Measurements from ENCODE around the gene ZBTB32. TPM values are rescaled to one million over a fixed set of nuclear protein-coding genes. Genes with fewer than 3 reads are reported as not detected.

ZBTB32 gene
- total and polyA plus RNA-seq, 11 donors: 0.24 TPM; not detected in 10

DNA sequence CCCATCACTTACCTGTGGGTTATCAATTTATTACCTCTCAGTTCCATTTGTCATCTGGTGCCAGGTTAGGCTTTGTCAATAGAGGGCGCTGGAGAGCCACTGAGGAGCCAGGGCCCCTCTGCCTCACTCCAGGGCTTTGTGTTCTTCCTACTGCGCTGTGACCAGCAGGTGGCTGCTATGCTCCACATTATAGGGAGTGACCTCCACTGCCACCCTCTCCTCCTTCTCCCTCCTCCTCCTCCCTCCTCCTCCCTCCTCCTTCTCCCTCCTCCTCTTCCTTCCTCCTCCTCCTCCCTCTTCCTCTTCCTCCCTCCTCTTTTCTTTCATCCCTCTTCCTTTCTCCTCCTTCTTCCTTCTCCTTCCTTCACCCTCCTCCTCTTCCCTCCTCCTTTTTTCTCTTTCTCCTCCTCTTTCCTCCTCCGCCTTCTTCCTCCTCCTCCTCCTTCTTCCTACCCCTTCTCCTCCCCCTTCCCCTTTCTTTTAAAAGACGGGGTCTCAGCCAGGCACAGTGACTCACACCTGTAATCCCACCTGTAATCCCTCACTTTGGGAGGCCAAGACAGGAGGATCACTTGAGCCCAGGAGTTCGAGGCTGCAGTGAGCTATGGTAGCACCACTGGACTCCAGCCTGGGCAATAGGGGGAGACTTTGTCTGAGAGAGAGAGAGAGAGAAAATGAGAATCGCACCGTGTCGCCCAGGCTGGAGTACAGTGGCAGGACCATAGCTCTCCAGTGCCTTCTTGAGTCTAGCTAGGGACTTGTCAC is 10.3 kb upstream of the ZBTB32 start:
- TF ChIP-seq POLR2A (IDR thresholded peaks at IDR 0.05): no peak
- peak; percentile 94 to 100 (median 96) for TF ChIP-seq CTCF (IDR thresholded peaks at IDR 0.05)
- H3K27me3 ChIP-seq: no peaks in the 10 kb centered on the region
- no peaks in the 10 kb centered on the region for H3K9me3 ChIP-seq
- peak; percentile 98 to 100 (median 100) for ATAC-seq
- WGBS, 4 donors: 26 to 34% (median 30%) methylated on average over 8 of the region's 8 CpGs
- no peak overlapping the region for H3K4me3 ChIP-seq
- H3K4me1 ChIP-seq: peaks cover 0 to 4% (median 0%) of the 10 kb centered on the region in 12 donors
- no peaks in the 10 kb centered on the region for H3K36me3 ChIP-seq
- no peak overlapping the region for H3K27ac ChIP-seq
- DNase-seq: peak; percentile 82 to 91 (median 86)
- intact Hi-C loops (cut with DNase I): loop anchor here in 9 of 10 donors (1.0 to 10.0 kb wide), 11 partner anchors 22 to 243 kb away; partner anchors contain the start of gene LRFN3 (in 2 of the 9)

GRCh38 chr19:35695895-35696422 is 8.4 kb upstream of the ZBTB32 start:
- no peak overlapping the region for H3K27ac ChIP-seq
- no peak for ATAC-seq
- WGBS, 4 donors: 75 to 85% (median 81%) methylated on average over 2 of the region's 2 CpGs
- H3K27me3 ChIP-seq: no peaks in the 10 kb centered on the region
- H3K4me1 ChIP-seq: peaks cover 0 to 4% (median 0%) of the 10 kb centered on the region in 12 donors
- no peak for DNase-seq
- intact Hi-C loops (cut with DNase I): loop anchor here in 2 of 10 donors (2.0 to 10.0 kb wide), 3 partner anchors 21 to 239 kb away; partner anchors contain the start of gene LRFN3 (in 1 of the 2)
- TF ChIP-seq CTCF (IDR thresholded peaks at IDR 0.05): no peak
- no peak for TF ChIP-seq POLR2A (IDR thresholded peaks at IDR 0.05)
- no peaks in the 10 kb centered on the region for H3K36me3 ChIP-seq
- no peak overlapping the region for H3K4me3 ChIP-seq
- no peaks in the 10 kb centered on the region for H3K9me3 ChIP-seq

GRCh38 chr19:35696835-35697234 is 7.5 kb upstream of the ZBTB32 start:
- DNase-seq (no peak), ATAC-seq (no peak)
- Histone ChIP-seq H3K4me3 (no peak overlapping the region), H3K4me1 (peaks cover 0 to 5% (median 0%) of the 10 kb centered on the region in 12 donors), H3K27ac (no peak overlapping the region), H3K9me3 (no peaks in the 10 kb centered on the region), H3K36me3 (no peaks in the 10 kb centered on the region), H3K27me3 (no peaks in the 10 kb centered on the region)
- 73 to 87% (median 79%) methylated on average over 4 of the region's 4 CpGs for WGBS, 4 donors
- intact Hi-C loops (cut with DNase I): loop anchor here in 1 of 10 donors (10.0 kb wide), 2 partner anchors 128 to 238 kb away; partner anchors contain the start of gene LRFN3
- TF ChIP-seq POLR2A (IDR thresholded peaks at IDR 0.05) (no peak), CTCF (IDR thresholded peaks at IDR 0.05) (no peak)

Data from heart left ventricle (tissue), 16 donors.